Upper lobe of right lung (tissue), 1 donor: ENCODE data around the gene RGL3. TPM values are rescaled to one million over a fixed set of nuclear protein-coding genes. Genes with fewer than 3 reads are reported as not detected.
"Not testable (repeated sequence)": the region's sequence is repeated elsewhere in the genome, so short reads cannot be mapped to it uniquely, and the experiment has no call there.

Experiments
- ATAC-seq: fragments of 200-7000 bp; cut with Tn5 transposase; one replicate; pipeline ENCODE4 v1.9.1; 2020; ENCODE audit warnings: mild to moderate bottlenecking, moderate library complexity
- DNase-seq: peaks from one replicate; pipeline ENCODE4 v3.0.0-alpha.2; 2020
- H3K27ac ChIP-seq: fragments of 200-600 bp; one replicate; pipeline ENCODE4 v1.8.0; 2022
- H3K27me3 ChIP-seq: fragments of 200-600 bp; one replicate; pipeline ENCODE4 v1.8.0; 2022; ENCODE audit warnings: mild to moderate bottlenecking
- H3K36me3 ChIP-seq: fragments of 200-600 bp; one replicate; pipeline ENCODE4 v1.8.0; 2022
- H3K4me1 ChIP-seq: fragments of 200-600 bp; one replicate; pipeline ENCODE4 v1.8.0; 2022
- H3K4me3 ChIP-seq: fragments of 200-600 bp; one replicate; pipeline ENCODE4 v1.8.0; 2022; ENCODE audit warnings: mild to moderate bottlenecking
- H3K9me3 ChIP-seq: fragments of 200-600 bp; one replicate; pipeline ENCODE4 v1.8.0; 2022
- intact Hi-C: fragments of 100-400 bp; cut with DNase I; formaldehyde crosslinking; loops from one replicate; pipeline ENCODE4 v1.11.0; 2022
- total RNA-seq: library from RNA; stranded (reverse); fragmentation: NEBNext Ultra II Directional; extraction: Animal tissue kit (Norgen Biotek cat#: 25700); gene quantifications from one replicate; pipeline ENCODE4 v1.2.1, GENCODE V29; 2021
- TF ChIP-seq, protein P1 (sequence below): fragments of 200-600 bp; IDR thresholded peaks from one replicate; pipeline ENCODE4 v1.8.0; 2022; ENCODE audit warnings: antibody characterized with exemption
- donor health status: DM: no; HTN: yes; CAD: no; lungs with severe emphysema.

The RGL3 gene
- total RNA-seq, 1 donor from 2014 or later, result 54.6 TPM

DNA sequence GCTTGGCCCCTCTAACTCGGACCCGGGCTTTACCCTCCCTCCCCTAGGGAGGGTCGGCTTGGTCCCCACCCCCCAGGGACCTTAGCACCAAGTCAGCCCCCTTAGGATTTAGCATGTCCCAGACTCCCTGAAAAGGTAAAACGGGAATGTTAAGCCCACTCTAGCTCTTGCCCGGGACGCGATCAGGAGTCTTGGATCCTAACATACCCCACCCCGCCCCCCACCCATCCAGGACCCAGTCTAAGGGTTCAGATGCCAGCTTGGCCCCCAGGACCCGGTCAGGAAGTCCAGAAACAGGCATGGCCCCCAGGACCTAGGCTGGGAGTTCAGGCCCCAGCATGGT, 35.4 kb downstream of the RGL3 start:
- Histone ChIP-seq H3K27me3 (no peaks in the 10 kb centered on the region), H3K27ac (peak overlapping the region; percentile 59), H3K36me3 (no peaks in the 10 kb centered on the region), H3K4me1 (peaks cover 39% of the 10 kb centered on the region), H3K9me3 (no peaks in the 10 kb centered on the region), H3K4me3 (peak overlapping the region; percentile 57)
- intact Hi-C loops, result no loop called here
- TF ChIP-seq, protein P1, sequence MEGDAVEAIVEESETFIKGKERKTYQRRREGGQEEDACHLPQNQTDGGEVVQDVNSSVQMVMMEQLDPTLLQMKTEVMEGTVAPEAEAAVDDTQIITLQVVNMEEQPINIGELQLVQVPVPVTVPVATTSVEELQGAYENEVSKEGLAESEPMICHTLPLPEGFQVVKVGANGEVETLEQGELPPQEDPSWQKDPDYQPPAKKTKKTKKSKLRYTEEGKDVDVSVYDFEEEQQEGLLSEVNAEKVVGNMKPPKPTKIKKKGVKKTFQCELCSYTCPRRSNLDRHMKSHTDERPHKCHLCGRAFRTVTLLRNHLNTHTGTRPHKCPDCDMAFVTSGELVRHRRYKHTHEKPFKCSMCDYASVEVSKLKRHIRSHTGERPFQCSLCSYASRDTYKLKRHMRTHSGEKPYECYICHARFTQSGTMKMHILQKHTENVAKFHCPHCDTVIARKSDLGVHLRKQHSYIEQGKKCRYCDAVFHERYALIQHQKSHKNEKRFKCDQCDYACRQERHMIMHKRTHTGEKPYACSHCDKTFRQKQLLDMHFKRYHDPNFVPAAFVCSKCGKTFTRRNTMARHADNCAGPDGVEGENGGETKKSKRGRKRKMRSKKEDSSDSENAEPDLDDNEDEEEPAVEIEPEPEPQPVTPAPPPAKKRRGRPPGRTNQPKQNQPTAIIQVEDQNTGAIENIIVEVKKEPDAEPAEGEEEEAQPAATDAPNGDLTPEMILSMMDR, result no peak
- DNase-seq (no peak), ATAC-seq (no peak)

DNA sequence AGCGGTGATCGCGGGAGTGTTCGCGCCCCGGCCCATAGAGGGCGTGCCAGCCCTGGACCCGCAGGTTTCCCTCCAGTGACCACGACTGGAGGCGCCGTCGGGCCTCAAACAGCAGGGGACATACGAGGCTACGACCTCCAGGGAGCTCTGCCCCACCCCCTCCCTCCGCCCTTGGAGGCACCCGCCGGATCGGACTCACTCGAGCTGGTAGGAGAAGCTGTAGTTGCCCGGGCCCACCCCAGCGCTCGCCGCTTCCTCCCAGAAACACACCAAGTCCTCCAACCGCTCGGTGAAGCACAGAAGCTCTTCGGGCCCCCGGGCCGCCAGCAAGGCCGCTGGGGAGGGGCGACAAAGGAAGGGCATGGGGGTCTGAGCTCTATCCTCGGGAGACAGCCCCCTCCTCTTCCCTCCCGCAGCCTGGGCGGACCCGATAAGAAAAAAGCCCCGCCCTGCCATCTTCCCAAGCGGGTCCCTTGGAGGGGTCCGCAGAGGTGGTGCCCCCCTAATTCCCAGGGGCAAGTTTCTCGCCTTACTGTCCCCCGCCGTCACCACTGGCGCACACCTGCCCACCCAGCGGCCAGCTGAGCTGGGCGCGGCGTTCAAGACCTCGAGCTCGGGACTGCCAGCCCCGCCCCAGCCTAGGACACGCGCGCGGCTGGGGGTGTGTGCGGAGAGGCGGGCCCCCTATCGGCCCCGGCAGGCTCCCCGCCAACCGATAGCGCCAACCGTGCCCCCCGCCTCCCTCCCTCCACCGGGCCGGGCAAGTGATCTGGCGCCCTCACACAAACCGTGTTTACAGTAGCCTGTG, 36.0 kb downstream of the RGL3 start:
- peak overlapping the region; percentile 57 for H3K4me3 ChIP-seq
- peak; percentile 85 for DNase-seq
- H3K27ac ChIP-seq, result no peak overlapping the region
- no peaks in the 10 kb centered on the region for H3K27me3 ChIP-seq
- TF ChIP-seq, protein P1, result peak; percentile 70
- H3K4me1 ChIP-seq, result peaks cover 39% of the 10 kb centered on the region
- H3K9me3 ChIP-seq, result no peaks in the 10 kb centered on the region
- no peaks in the 10 kb centered on the region for H3K36me3 ChIP-seq
- ATAC-seq, result peak; percentile 47
- intact Hi-C loops, result no loop called here

DNA sequence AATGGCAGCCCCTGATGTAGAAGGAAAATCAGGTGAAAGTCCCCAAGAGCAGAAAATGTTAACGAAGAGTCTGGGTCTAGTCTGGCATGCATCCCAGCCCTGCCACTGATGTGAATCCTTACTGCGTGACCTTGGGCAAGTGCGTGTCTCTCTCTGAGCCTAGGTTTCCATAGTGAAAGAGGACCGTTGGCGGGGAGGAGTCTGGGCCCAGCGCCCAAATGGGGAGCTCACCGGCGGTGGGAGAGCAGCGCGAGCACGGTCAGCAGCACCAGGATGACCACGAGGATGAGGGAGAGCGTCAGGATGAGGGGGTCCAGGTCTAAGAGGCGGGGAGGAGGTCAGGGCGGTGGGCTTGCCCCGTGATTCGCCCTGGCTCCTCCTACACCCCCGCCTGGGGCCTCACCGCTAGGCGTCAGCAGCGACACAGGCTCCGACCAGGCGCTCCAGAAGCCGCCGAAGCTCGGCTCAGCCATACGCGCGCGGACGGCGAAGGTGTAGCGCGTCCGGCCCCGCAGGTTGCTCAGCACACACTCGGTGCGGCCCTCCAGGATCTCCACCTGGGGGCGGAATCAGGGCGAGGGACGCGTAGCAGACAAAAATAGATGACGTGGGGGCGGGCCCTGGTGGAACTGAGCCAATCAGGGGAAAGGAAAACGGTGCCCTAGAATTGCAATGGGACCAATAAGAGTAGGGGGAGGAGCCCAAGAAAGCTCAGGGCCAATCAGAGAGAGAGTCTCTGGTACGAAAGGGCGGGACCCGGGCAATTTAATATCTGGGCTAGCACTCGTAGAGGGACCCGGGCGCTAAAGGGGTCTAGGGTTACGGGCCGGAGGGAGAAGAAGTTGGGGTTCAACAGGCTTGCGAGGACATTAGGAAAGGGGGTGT, 38.2 kb downstream of the RGL3 start:
- no peaks in the 10 kb centered on the region for H3K36me3 ChIP-seq
- peaks cover 52% of the 10 kb centered on the region for H3K4me1 ChIP-seq
- peak; percentile 90 for ATAC-seq
- no peaks in the 10 kb centered on the region for H3K9me3 ChIP-seq
- peak; percentile 95 for DNase-seq
- H3K4me3 ChIP-seq, result peak overlapping the region; percentile 67
- no peaks in the 10 kb centered on the region for H3K27me3 ChIP-seq
- intact Hi-C loops, result no loop called here
- TF ChIP-seq, protein P1, result peak; percentile 80
- peak overlapping the region; percentile 89 for H3K27ac ChIP-seq

DNA sequence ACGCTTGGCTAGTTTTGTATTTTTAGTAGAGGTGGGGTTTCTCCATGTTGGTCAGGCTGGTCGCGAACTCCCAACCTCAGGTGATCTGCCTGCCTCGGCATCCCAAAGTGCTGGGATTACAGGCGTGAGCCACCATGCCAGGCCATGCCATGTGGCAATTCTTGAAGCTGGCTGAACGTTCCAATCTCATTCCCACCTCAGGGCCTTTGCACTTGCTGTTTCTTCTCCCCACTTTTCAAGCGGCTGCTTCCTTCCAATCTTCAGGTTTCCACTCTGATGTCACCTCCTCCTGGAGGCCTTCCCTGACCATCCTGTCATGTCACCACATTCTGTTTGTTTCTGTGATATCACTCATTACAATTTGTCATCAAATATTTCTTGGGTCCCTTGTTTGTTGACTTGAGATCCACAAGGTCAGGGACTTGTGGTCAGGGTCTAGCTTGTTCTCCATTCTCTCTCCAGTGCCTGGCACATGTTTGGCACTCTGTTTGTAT, 39.2 kb downstream of the RGL3 start:
- H3K27me3 ChIP-seq, result no peaks in the 10 kb centered on the region
- H3K4me3 ChIP-seq, result peak overlapping the region; percentile 67
- H3K36me3 ChIP-seq, result no peaks in the 10 kb centered on the region
- ATAC-seq (no peak), DNase-seq (no peak)
- peaks cover 58% of the 10 kb centered on the region for H3K4me1 ChIP-seq
- TF ChIP-seq, protein P1, result no peak
- intact Hi-C loops, result no loop called here
- H3K27ac ChIP-seq, result no peak overlapping the region
- no peaks in the 10 kb centered on the region for H3K9me3 ChIP-seq

DNA sequence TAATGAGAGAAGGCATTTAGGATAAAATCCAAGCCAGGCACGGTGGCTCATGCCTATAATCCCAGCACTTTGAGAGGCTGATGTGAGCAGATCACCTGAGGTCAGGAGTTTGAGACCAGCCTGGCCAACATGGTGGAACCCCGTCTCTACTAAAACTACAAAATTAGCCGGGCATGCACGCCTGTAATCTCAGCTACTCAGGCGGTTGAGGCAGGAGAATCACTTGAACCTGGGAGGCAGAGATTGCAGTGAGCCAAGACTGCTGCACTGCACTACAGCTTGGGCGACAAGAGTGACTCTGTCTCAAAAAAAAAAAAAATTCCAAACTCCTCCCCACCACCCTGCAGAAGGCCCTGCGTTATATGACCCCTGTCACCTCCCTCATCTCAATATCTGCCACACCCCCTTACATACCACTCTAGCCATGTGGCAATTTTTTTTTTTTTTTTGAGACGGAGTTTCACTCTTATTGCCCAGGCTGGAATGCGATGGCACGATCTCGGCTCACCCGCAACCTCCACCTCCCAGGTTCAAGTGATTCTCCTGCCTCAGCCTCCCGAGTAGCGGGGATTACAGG, 39.8 kb downstream of the RGL3 start:
- H3K4me3 ChIP-seq, H3K27me3 ChIP-seq, H3K9me3 ChIP-seq, ATAC-seq, H3K36me3 ChIP-seq, H3K27ac ChIP-seq, DNase-seq, intact Hi-C loops: not testable (repeated sequence)
- peaks cover 57% of the 10 kb centered on the region for H3K4me1 ChIP-seq
